Liver (tissue), 3 donors: ENCODE data around the gene ADGRV1.

Source experiments
- EGR1 ChIP-seq, 2 donors: IDR thresholded peaks; 2 replicates each; pipeline ENCODE4 v1.6.1; 2016 to 2018; ENCODE audit warnings: antibody characterized with exemption in 2 of 2, low read depth in 2 of 2
- JUND ChIP-seq, 2 donors: IDR thresholded peaks; 2 replicates each; pipeline ENCODE4 v1.6.1; 2016; ENCODE audit warnings: antibody characterized with exemption in 2 of 2
- RAD21 ChIP-seq, 2 donors: IDR thresholded peaks; 2 replicates each; pipeline ENCODE4 v1.6.1; 2016; ENCODE audit warnings: antibody characterized with exemption in 2 of 2, mild to moderate bottlenecking in 2 of 2
- SP1 ChIP-seq: IDR thresholded peaks from 2 replicates; pipeline ENCODE4 v1.6.1; 2018; ENCODE audit warnings: antibody characterized with exemption, mild to moderate bottlenecking
- TF ChIP-seq, protein P1 (sequence below): fragments of 150-350 bp; IDR thresholded peaks from 2 replicates; pipeline ENCODE4 v1.5.1; 2017; ENCODE audit warnings: improper control_type of control experiment, low read depth, low read length; ENCODE audit not compliant: missing input control
- TF ChIP-seq, protein P2 (sequence below): IDR thresholded peaks from 2 replicates; pipeline ENCODE4 v1.6.1; 2016; ENCODE audit warnings: antibody characterized with exemption
- TF ChIP-seq, protein P3 (sequence below): IDR thresholded peaks from 2 replicates; pipeline ENCODE4 v1.6.1; 2016; ENCODE audit warnings: antibody characterized with exemption, mild to moderate bottlenecking
- donor health status: healthy.
- donor health status: healthy.

DNA sequence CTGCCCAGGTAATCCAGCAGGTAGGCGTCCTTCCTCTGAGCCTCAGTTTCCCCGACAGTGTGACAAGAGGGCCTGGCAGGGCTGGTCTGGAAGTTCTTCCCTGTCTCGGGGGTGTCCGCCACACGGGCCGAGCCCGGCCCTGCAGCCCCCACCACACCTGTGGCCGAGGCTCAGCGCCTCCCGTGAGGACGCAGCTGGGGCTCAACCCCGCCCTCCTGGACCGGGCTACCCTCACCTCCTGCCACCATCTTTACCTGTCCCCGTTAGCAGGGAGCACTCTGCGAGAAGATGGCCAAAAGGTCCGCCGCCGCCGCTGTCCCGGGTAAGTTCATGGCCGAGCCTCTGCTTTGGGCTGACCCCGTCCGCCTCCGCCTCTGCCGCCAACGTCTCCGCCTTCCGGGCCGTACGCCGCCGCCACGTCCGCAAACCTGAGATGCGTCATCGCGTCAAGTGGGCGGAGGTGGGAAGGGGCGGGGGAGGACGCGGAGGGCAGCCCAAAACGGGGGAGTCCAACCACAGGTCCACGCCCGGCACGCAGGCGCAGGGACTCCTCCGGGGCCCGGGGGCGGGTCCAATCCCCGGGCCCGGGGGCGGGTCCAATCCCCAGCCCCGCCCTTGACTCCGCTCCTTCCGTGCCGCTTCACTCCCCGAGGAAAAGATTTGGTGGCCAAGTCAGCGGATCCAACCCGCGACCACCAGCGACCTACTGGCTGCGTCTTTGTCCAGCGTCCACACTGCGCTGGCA is 29.2 kb upstream of the ADGRV1 start, which contains the start of gene LYSMD3:
- TF ChIP-seq, protein P1, sequence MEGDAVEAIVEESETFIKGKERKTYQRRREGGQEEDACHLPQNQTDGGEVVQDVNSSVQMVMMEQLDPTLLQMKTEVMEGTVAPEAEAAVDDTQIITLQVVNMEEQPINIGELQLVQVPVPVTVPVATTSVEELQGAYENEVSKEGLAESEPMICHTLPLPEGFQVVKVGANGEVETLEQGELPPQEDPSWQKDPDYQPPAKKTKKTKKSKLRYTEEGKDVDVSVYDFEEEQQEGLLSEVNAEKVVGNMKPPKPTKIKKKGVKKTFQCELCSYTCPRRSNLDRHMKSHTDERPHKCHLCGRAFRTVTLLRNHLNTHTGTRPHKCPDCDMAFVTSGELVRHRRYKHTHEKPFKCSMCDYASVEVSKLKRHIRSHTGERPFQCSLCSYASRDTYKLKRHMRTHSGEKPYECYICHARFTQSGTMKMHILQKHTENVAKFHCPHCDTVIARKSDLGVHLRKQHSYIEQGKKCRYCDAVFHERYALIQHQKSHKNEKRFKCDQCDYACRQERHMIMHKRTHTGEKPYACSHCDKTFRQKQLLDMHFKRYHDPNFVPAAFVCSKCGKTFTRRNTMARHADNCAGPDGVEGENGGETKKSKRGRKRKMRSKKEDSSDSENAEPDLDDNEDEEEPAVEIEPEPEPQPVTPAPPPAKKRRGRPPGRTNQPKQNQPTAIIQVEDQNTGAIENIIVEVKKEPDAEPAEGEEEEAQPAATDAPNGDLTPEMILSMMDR, result no peak
- TF ChIP-seq, protein P2, sequence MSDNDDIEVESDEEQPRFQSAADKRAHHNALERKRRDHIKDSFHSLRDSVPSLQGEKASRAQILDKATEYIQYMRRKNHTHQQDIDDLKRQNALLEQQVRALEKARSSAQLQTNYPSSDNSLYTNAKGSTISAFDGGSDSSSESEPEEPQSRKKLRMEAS, result no peak
- TF ChIP-seq, protein P3, sequence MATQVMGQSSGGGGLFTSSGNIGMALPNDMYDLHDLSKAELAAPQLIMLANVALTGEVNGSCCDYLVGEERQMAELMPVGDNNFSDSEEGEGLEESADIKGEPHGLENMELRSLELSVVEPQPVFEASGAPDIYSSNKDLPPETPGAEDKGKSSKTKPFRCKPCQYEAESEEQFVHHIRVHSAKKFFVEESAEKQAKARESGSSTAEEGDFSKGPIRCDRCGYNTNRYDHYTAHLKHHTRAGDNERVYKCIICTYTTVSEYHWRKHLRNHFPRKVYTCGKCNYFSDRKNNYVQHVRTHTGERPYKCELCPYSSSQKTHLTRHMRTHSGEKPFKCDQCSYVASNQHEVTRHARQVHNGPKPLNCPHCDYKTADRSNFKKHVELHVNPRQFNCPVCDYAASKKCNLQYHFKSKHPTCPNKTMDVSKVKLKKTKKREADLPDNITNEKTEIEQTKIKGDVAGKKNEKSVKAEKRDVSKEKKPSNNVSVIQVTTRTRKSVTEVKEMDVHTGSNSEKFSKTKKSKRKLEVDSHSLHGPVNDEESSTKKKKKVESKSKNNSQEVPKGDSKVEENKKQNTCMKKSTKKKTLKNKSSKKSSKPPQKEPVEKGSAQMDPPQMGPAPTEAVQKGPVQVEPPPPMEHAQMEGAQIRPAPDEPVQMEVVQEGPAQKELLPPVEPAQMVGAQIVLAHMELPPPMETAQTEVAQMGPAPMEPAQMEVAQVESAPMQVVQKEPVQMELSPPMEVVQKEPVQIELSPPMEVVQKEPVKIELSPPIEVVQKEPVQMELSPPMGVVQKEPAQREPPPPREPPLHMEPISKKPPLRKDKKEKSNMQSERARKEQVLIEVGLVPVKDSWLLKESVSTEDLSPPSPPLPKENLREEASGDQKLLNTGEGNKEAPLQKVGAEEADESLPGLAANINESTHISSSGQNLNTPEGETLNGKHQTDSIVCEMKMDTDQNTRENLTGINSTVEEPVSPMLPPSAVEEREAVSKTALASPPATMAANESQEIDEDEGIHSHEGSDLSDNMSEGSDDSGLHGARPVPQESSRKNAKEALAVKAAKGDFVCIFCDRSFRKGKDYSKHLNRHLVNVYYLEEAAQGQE, result peak; percentile 71
- TF ChIP-seq JUND (IDR thresholded peaks at IDR 0.05), result peak; percentile 71 to 82
- peak; percentile 71 for TF ChIP-seq SP1
- peak; percentile 89 to 98 for TF ChIP-seq EGR1 (IDR thresholded peaks at IDR 0.05; ENCODE audit: low read depth in 2 of 2)
- TF ChIP-seq RAD21 (IDR thresholded peaks at IDR 0.05), result no peak
